Measurements from ENCODE around the gene AZU1. TPM values are rescaled to one million over a fixed set of nuclear protein-coding genes. Genes with fewer than 3 reads are reported as not detected.
"Not testable (repeated sequence)": the region's sequence is repeated elsewhere in the genome, so short reads cannot be mapped to it uniquely, and the experiment has no call there.

The AZU1 gene
- total RNA-seq, 1 donor from 2014 or later: not detected

GRCh38 chr19:876780-877314 lies 49.2 kb downstream of the AZU1 start:
- no peak for DNase-seq (ENCODE audit: low spot score in 2 of 2)
- no peak overlapping the region for H3K4me3 ChIP-seq
- intact Hi-C loops (cut with DNase I): no loop called here
- H3K4me1 ChIP-seq: no peaks in the 10 kb centered on the region
- no peaks in the 10 kb centered on the region for H3K27me3 ChIP-seq
- H3K9me3 ChIP-seq: no peaks in the 10 kb centered on the region
- no peak overlapping the region for H3K27ac ChIP-seq
- TF ChIP-seq, protein P1, sequence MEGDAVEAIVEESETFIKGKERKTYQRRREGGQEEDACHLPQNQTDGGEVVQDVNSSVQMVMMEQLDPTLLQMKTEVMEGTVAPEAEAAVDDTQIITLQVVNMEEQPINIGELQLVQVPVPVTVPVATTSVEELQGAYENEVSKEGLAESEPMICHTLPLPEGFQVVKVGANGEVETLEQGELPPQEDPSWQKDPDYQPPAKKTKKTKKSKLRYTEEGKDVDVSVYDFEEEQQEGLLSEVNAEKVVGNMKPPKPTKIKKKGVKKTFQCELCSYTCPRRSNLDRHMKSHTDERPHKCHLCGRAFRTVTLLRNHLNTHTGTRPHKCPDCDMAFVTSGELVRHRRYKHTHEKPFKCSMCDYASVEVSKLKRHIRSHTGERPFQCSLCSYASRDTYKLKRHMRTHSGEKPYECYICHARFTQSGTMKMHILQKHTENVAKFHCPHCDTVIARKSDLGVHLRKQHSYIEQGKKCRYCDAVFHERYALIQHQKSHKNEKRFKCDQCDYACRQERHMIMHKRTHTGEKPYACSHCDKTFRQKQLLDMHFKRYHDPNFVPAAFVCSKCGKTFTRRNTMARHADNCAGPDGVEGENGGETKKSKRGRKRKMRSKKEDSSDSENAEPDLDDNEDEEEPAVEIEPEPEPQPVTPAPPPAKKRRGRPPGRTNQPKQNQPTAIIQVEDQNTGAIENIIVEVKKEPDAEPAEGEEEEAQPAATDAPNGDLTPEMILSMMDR (IDR thresholded peaks at IDR 0.05): no peak
- peaks cover 70 to 81% of the 10 kb centered on the region in 2 donors for H3K36me3 ChIP-seq

- DNase-seq (ENCODE audit: low spot score in 2 of 2); H3K27ac ChIP-seq; intact Hi-C loops (cut with DNase I); H3K4me1 ChIP-seq; H3K27me3 ChIP-seq; H3K9me3 ChIP-seq; H3K4me3 ChIP-seq: not testable (repeated sequence)
- peaks cover 71 to 86% of the 10 kb centered on the region in 2 donors for H3K36me3 ChIP-seq
Observed at GRCh38 chr19:877992-878660, 50.5 kb downstream of the AZU1 start.

- intact Hi-C loops (cut with DNase I); H3K4me1 ChIP-seq; H3K9me3 ChIP-seq; H3K27me3 ChIP-seq; DNase-seq (ENCODE audit: low spot score in 2 of 2); H3K27ac ChIP-seq; H3K4me3 ChIP-seq: not testable (repeated sequence)
- H3K36me3 ChIP-seq: peaks cover 64 to 86% of the 10 kb centered on the region in 2 donors
Observed at GRCh38 chr19:878751-879561, 51.3 kb downstream of the AZU1 start.

DNA sequence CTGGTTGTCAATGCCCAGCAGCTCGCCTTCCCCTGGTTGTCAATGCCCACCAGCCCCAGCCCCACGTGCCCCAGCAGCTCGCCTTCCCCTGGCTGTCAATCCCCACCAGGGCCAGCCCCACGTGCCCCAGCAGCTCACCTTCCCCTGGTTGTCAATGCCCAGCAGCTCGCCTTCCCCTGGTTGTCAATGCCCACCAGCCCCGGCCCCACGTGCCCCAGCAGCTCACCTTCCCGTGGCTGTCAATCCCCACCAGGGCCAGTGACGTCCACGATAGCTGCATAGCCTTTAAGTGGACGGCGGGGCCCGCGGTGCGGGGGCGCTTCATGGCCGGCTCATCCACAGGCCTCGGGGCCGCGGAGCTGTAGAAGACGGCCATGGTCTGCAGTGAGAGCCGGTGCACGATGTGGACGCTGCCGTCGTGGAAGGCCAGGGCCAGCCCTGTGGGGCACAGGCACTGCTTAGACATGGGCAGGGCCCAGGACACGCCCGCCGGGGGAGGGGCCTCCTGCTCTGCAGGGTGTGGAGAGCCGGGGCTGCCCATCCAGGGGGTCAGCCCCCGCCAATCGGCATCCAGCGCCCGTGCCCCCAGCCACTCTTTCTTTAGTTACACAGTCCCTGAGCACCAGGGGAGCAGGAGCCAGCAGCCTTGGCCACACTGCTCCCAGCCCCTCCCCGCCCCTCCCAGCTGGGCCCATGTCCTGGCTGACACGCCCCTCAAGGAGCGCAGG lies 52.2 kb downstream of the AZU1 start:
- H3K27ac ChIP-seq: no peak overlapping the region
- no peaks in the 10 kb centered on the region for H3K27me3 ChIP-seq
- no peaks in the 10 kb centered on the region for H3K9me3 ChIP-seq
- H3K4me1 ChIP-seq: no peaks in the 10 kb centered on the region
- no peak for DNase-seq (ENCODE audit: low spot score in 2 of 2)
- intact Hi-C loops (cut with DNase I): no loop called here
- TF ChIP-seq, protein P1 (IDR thresholded peaks at IDR 0.05): no peak
- H3K36me3 ChIP-seq: peaks cover 65 to 86% of the 10 kb centered on the region in 2 donors
- no peak overlapping the region for H3K4me3 ChIP-seq

Other genes with a start within 250 kb of the AZU1 start
- gene HCN2, start 238.0 kb upstream of the AZU1 start, total RNA-seq: not detected
- gene POLRMT, start 194.3 kb upstream of the AZU1 start, total RNA-seq: 26.8 TPM
- not detected for gene FGF22, start 188.0 kb upstream of the AZU1 start, total RNA-seq
- gene RNF126, start 164.6 kb upstream of the AZU1 start, total RNA-seq: 39.0 TPM
- gene FSTL3, start 151.4 kb upstream of the AZU1 start, total RNA-seq: 541 TPM
- gene PRSS57, start 132.4 kb upstream of the AZU1 start, total RNA-seq: not detected
- gene PALM, start 118.9 kb upstream of the AZU1 start, total RNA-seq: 107 TPM
- gene MISP, start 76.7 kb upstream of the AZU1 start, total RNA-seq: not detected
- gene PTBP1, start 30.4 kb upstream of the AZU1 start, total RNA-seq: 210 TPM
- not detected for gene PLPPR3, start 5.9 kb upstream of the AZU1 start, total RNA-seq
- gene PRTN3, start 13.2 kb downstream of the AZU1 start, total RNA-seq: not detected
- not detected for gene ELANE, start 24.5 kb downstream of the AZU1 start, total RNA-seq
- gene CFD, start 31.8 kb downstream of the AZU1 start, total RNA-seq: 1,680 TPM
- gene MED16, start 65.3 kb downstream of the AZU1 start, total RNA-seq: 73.2 TPM
- gene RNU6-9, start 65.6 kb downstream of the AZU1 start, total RNA-seq: not detected
- gene R3HDM4, start 85.4 kb downstream of the AZU1 start, total RNA-seq: 81.5 TPM
- gene KISS1R, start 89.5 kb downstream of the AZU1 start, total RNA-seq: not detected
- 55.3 TPM for gene ARID3A, start 98.2 kb downstream of the AZU1 start, total RNA-seq
- gene WDR18, start 156.5 kb downstream of the AZU1 start, total RNA-seq: 65.7 TPM
- not detected for gene GRIN3B, start 172.6 kb downstream of the AZU1 start, total RNA-seq
- gene TMEM259, start 193.3 kb downstream of the AZU1 start, total RNA-seq: 452 TPM
- gene RNU6-2, start 193.7 kb downstream of the AZU1 start, total RNA-seq: not detected
- 79.1 TPM for gene CNN2, start 198.8 kb downstream of the AZU1 start, total RNA-seq
- gene ABCA7, start 212.3 kb downstream of the AZU1 start, total RNA-seq: 96.6 TPM
- gene ARHGAP45, start 239.3 kb downstream of the AZU1 start, total RNA-seq: 66.5 TPM

All from ascending aorta (tissue), 2 donors.